Mucosa of descending colon (tissue), 3 donors: ENCODE results near the gene GPS1. TPM values are rescaled to one million over a fixed set of nuclear protein-coding genes. Genes with fewer than 3 reads are reported as not detected.

Experiments
- ATAC-seq: fragments of 200-7000 bp; cut with Tn5 transposase; one replicate; pipeline ENCODE4 v1.9.1; 2020; ENCODE audit warnings: mild to moderate bottlenecking, moderate library complexity
- DNase-seq, 3 donors: peaks; one replicate each; pipeline ENCODE4 v3.0.0-alpha.2; 2020
- H3K36me3 ChIP-seq: fragments of 200-600 bp; one replicate; pipeline ENCODE4 v1.8.0; 2021; ENCODE audit warnings: low read depth, mild to moderate bottlenecking
- H3K4me1 ChIP-seq: fragments of 200-600 bp; one replicate; pipeline ENCODE4 v1.8.0; 2021; ENCODE audit warnings: low read depth, mild to moderate bottlenecking
- H3K4me3 ChIP-seq: fragments of 200-600 bp; one replicate; pipeline ENCODE4 v1.8.0; 2021; ENCODE audit warnings: mild to moderate bottlenecking
- H3K9me3 ChIP-seq: fragments of 200-600 bp; one replicate; pipeline ENCODE4 v1.8.0; 2021; ENCODE audit warnings: mild to moderate bottlenecking
- intact Hi-C, 2 donors: fragments of 100-400 bp; cut with DNase I in 1 of 2; cut with micrococcal nuclease in 1 of 2; formaldehyde crosslinking; loops; one replicate each; pipeline versions ENCODE4 v1.11.0 to v1.11.1; 2022; cut with DNase I, micrococcal nuclease
- total RNA-seq, 3 donors: library from RNA; stranded (reverse); fragmentation: NEBNext Ultra II Directional in 2 of 3; extraction: Animal tissue kit (Norgen Biotek cat#: 25700) in 2 of 3; gene quantifications; one replicate each; pipeline versions ENCODE4 v1.2.1 to v1.2.4, GENCODE V29; 2021 to 2023
- TF ChIP-seq, protein P1 (sequence below): fragments of 200-600 bp; IDR thresholded peaks from one replicate; pipeline ENCODE4 v1.8.0; 2022; ENCODE audit warnings: antibody characterized with exemption, mild to moderate bottlenecking
- donor health status: DM: no; HTN: no; CAD: no; lungs with moderate emphysema.
- donor health status: DM: no; HTN: no; CAD: no.
- donor health status: DM: no; HTN: yes; CAD: no.

GPS1 gene
- total RNA-seq, 3 donors from 2014 or later = 73.6 to 81.6 (median 80.4) TPM

DNA sequence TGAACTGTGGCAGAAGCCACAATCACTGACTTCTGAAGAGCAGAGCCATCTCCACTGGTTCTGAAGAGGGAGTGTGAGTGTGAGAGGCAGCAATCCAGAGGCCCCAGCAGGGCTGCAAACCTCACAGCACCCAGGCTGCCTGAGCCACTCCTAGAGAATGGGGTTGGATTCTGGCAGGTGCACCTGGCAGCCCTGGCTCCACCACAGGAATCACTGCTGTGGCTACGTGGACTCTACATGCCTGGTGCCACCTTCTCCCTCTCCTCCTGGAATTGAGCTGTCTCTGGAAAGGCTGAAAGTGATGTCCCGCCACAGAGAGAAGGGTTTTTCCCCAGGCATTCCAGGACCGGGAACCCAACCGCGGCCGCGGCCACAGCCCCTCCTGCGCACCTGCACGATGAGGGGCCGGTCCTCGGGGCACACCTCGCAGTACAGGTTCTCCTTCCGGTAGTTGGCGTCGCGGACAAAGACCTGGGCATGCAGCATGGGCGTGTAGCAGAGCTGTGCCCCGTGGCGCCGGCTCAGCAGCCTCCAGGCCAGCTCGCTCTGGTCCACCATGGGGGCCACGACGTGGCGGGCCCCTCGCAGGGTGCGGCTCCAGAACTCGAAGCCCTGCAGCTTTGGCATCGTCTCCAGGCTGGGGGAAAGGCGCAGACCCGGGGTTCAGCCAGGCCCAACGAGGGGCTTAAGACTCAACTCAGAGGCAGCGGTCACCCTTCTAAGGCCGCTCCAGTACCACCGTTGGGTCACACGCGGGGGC is 12.9 kb downstream of the GPS1 start:
- intact Hi-C loops = no loop called here
- Histone ChIP-seq H3K4me3 (peak overlapping the region; percentile 59), H3K9me3 (no peaks in the 10 kb centered on the region), H3K4me1 (peaks cover 16% of the 10 kb centered on the region), H3K36me3 (no peaks in the 10 kb centered on the region)
- TF ChIP-seq, protein P1, sequence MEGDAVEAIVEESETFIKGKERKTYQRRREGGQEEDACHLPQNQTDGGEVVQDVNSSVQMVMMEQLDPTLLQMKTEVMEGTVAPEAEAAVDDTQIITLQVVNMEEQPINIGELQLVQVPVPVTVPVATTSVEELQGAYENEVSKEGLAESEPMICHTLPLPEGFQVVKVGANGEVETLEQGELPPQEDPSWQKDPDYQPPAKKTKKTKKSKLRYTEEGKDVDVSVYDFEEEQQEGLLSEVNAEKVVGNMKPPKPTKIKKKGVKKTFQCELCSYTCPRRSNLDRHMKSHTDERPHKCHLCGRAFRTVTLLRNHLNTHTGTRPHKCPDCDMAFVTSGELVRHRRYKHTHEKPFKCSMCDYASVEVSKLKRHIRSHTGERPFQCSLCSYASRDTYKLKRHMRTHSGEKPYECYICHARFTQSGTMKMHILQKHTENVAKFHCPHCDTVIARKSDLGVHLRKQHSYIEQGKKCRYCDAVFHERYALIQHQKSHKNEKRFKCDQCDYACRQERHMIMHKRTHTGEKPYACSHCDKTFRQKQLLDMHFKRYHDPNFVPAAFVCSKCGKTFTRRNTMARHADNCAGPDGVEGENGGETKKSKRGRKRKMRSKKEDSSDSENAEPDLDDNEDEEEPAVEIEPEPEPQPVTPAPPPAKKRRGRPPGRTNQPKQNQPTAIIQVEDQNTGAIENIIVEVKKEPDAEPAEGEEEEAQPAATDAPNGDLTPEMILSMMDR = no peak
- ATAC-seq (peak; percentile 85), DNase-seq (peak in 2 of 3 donors; percentile 64 to 73)

DNA sequence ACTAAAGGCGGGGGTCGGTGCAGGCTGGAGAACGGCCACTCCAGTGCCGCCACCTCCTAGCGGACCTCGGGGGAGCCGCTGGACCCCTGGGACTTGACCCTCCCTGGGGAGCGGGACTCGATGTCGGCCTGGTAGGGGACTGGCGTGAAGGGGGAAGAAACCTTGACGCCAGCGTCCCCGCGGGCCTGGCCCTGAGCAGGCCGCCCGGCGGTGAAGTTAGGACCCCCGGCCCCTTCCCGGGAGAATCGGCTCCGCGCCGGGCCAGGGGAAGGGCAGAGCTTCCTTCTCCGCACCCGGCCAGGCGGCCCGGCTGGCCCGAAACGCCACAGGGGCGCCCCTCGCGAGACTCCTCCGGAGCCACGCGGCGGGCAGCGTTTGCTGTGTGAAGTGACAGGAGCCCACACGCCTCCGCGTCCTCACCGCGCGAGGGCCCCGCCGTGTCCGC is 13.5 kb downstream of the GPS1 start:
- Histone ChIP-seq H3K4me3 (peak overlapping the region; percentile 59), H3K4me1 (peaks cover 16% of the 10 kb centered on the region), H3K9me3 (no peaks in the 10 kb centered on the region), H3K36me3 (no peaks in the 10 kb centered on the region)
- intact Hi-C loops = no loop called here
- TF ChIP-seq, protein P1 = no peak
- DNase-seq (peak in 1 of 3 donors; percentile 55), ATAC-seq (peak; percentile 27)

DNA sequence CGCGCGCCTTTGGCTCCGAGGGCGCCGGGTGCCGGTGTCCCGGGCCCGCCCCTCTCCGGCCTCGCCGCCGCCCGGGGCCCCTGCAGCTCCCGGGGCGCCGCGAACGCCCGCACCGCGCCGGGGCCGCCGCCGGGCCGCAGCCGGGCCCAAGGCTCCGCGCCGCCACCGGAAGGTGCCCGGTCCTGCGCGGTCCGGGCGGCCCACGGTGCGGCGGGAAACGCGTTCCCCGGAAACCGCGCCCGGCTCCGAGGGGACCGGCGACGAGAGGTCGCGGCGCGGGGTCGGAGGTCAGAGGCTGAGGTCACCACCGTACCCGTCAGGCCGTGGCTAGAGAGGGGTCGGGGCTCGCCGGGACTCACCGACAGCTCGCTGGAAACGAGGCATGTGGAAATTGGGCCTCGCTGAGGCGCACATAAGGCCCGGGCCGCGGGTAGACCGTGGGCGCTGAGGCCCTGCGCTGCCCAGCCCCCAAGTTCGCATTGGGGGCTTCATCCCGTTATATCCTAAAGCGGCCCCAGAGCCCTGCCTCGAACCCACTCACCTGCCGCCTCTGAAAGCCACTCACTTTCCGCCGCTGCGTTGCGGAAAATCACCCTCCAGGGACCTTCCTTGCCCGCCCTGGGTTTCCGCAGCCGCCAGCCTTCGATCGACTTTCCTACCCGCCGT is 14.1 kb downstream of the GPS1 start, which contains the start of gene DUS1L:
Gene DUS1L, minus strand, starts transcription at position 167 of the 666 bp plus-strand sequence. CDS start 745 bp downstream, outside the sequence.
- Histone ChIP-seq H3K36me3 (no peaks in the 10 kb centered on the region), H3K9me3 (no peaks in the 10 kb centered on the region), H3K4me3 (peak within 1 kb of the TSS; percentile 59), H3K4me1 (peaks cover 16% of the 10 kb centered on the region)
- intact Hi-C loops = no loop called here
- DNase-seq = peak; percentile 51 to 78 (median 76)
- ATAC-seq = peak; percentile 85
- TF ChIP-seq, protein P1 = no peak

DNA sequence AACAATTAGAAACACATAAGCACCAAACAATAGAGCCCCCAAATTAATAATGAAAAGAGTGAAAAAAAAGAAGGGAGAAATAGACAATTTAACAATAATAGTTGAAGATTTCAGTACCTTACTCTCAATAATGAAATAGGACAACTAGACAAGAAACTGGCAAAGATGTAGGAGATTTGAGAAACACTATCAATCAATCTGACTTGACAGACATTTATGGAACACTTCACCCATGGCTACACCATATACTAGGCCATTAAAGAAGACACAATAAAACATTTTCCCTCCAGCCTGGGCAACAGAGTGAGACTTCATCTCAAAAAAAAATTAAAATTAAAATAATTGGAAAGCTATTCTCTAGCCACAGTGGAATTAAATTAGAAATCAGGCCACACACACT is 18.9 kb downstream of the GPS1 start:
- ATAC-seq (no peak), DNase-seq (no peak)
- no peaks in the 10 kb centered on the region for H3K9me3 ChIP-seq
- H3K36me3 ChIP-seq = no peaks in the 10 kb centered on the region
- peaks cover 10% of the 10 kb centered on the region for H3K4me1 ChIP-seq
- intact Hi-C loops = no loop called here
- H3K4me3 ChIP-seq = no peak overlapping the region
- TF ChIP-seq, protein P1 = no peak

DNA sequence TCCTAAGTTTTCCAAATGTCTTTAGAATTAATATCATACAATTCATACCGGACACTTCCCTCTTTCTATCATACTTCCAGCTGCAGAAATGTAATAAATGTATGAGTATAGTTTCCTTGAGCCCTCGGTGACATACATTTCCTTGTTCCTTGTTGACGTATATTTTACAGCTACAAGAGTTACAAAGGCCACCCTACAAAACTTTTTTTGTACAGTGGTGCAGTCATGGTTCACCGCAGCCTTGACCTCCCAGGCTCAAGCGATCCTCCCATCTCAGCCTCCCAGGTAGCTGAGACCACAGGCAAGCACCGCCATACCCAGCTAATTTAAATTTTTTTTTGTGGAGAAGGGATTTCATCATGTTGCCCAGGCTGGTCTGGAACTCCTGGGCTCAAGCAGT is 21.1 kb downstream of the GPS1 start:
- DNase-seq (peak in 2 of 3 donors; percentile 63 to 66), ATAC-seq (peak; percentile 96)
- TF ChIP-seq, protein P1 = no peak
- Histone ChIP-seq H3K4me1 (peaks cover 4% of the 10 kb centered on the region), H3K4me3 (no peak overlapping the region), H3K36me3 (no peaks in the 10 kb centered on the region), H3K9me3 (no peaks in the 10 kb centered on the region)
- intact Hi-C loops = no loop called here
